ENCODE data around the gene ELOVL1.

- TF ChIP-seq CTCF (IDR thresholded peaks at IDR 0.05; ENCODE audit: insufficient read depth, low read length) (no peak), POLR2AphosphoS5 (IDR thresholded peaks at IDR 0.05; ENCODE audit: low read depth) (no peak), REST (IDR thresholded peaks at IDR 0.05; ENCODE audit: insufficient replicate concordance, low read depth) (no peak), GABPA (IDR thresholded peaks at IDR 0.05; ENCODE audit: low read depth) (no peak), SPI1 (IDR thresholded peaks at IDR 0.05; ENCODE audit: borderline replicate concordance, low read depth) (no peak)
These were observed 40.1 kb downstream of the ELOVL1 start for GRCh38 chr1:43327549-43328292.
